ENCODE results near the gene NLRX1. TPM values are rescaled to one million over a fixed set of nuclear protein-coding genes. Genes with fewer than 3 reads are reported as not detected.

NLRX1 gene
- total and polyA plus RNA-seq, 2 donors (not counting 3 experiments of a cell fraction or from before 2014, with no cell fraction given), result 15.1 to 15.5 TPM

- no peak overlapping the region for H3K4me2 ChIP-seq (ENCODE audit: insufficient read depth, low read length)
- TF ChIP-seq, protein P1, sequence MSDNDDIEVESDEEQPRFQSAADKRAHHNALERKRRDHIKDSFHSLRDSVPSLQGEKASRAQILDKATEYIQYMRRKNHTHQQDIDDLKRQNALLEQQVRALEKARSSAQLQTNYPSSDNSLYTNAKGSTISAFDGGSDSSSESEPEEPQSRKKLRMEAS (IDR thresholded peaks at IDR 0.05; ENCODE audit: insufficient read depth, insufficient read length), result no peak
- H3K36me3 ChIP-seq (ENCODE audit: control insufficient read depth in 2 of 2, extremely low read depth in 1 of 2, insufficient read depth in 2 of 2, low read length in 2 of 2), result no peaks in the 10 kb centered on the region
- intact Hi-C loops (cut with micrococcal nuclease), result no loop called here
- H3K27ac ChIP-seq (ENCODE audit: insufficient read depth, low read depth, low read length), result no peak overlapping the region
- BruUV-seq (replicated peaks), result no TSS peak
- CTCF ChIA-PET, result interaction anchor here (0.6 to 2.1 kb wide), 5 partner anchors 11 to 245 kb away, joined by 3 to 8 read pairs (median 3); no protein-coding TSS in a partner anchor
- no peak overlapping the region for H3K9ac ChIP-seq (replicated peaks; ENCODE audit: extremely low read depth, insufficient read depth, low read length)
- no peaks in the 10 kb centered on the region for H4K20me1 ChIP-seq (replicated peaks; ENCODE audit: control insufficient read depth, extremely low read depth, insufficient read depth, low read length)
- no peaks in the 10 kb centered on the region for H3K9me1 ChIP-seq (replicated peaks; ENCODE audit: control insufficient read depth, extremely low read depth, insufficient read depth, low read length)
- no peaks in the 10 kb centered on the region for H3K27me3 ChIP-seq (ENCODE audit: control insufficient read depth in 2 of 2, insufficient read depth in 2 of 2, low read length in 2 of 2)
- no peaks in the 10 kb centered on the region for H3K9me3 ChIP-seq (replicated peaks; ENCODE audit: control insufficient read depth, insufficient read depth, low read length)
- H3K4me1 ChIP-seq (ENCODE audit: control insufficient read depth, extremely low read depth, insufficient read depth, low read length), result peaks cover 29% of the 10 kb centered on the region
- H3K4me3 ChIP-seq (replicated peaks in 1 of 3; ENCODE audit: insufficient read depth in 1 of 3, low read depth in 1 of 3, low read length in 3 of 3), result no peak overlapping the region
- no peaks in the 10 kb centered on the region for H3K79me2 ChIP-seq (ENCODE audit: control insufficient read depth, insufficient read depth, low read length)
- no peak overlapping the region for H2AFZ ChIP-seq (ENCODE audit: low read depth, low read length)
- no peak for DNase-seq (ENCODE audit: low read depth, low spot score)
- FAIRE-seq, result no peak
- dilution Hi-C loops (cut with MboI; ENCODE audit: extremely low pct_ligation_motif_present, low sequenced_read_pairs), result no loop called here
- POLR2A ChIA-PET, result interaction anchor here (0.7 kb wide), 1 partner anchor 13 kb away, joined by 4 read pairs; no protein-coding TSS in a partner anchor
Measured at GRCh38 chr11:119179983-119180382, 11.5 kb downstream of the NLRX1 start.

DNA sequence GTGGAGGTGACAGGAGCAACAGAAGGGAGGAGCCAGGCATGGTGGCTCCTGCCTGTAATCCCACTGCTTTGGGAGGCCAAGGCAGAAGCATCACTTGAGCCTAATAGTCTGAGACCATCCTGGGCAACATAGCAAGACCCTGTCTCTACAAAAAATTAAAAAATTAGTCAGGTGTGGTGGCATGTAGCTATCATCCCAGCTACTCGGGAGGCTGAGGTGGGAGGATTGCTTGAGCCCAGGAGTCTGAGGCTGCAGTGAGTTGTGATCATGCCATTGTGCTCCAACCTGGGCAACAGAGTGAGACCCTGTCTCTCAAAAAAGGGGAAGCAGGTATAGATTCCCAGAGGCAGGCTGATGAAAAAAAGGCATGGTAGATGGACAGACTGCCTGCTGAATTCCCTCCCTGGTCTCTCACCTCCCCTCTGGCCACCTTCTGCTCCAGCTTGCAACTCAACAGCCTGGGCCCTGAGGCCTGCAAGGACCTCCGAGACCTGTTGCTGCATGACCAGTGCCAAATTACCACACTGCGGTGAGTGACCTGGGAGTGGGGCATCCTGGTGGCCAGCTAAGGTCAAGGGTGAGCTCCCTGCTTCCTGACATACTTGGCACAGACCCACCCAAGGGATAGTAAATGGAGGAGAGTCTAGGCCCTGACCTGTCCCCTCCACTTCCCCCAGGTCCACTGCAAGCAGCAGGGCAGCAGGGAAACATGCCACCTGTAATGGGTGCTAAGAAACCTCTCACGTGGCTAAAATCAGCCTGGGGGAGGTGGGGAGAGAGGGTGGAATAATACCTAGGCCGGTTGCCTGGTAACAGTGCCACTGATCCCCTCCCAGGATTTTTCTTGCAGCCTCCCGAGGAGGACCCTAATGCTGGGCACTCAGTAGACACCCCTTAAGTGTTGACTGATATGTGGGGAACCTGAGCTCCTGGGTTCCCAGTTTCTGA lies 12.5 kb downstream of the NLRX1 start:
- H3K36me3 ChIP-seq (ENCODE audit: control insufficient read depth in 2 of 2, extremely low read depth in 1 of 2, insufficient read depth in 2 of 2, low read length in 2 of 2), result no peaks in the 10 kb centered on the region
- CTCF ChIA-PET, result interaction anchor here (1.2 to 2.1 kb wide), 2 partner anchors 15 to 157 kb away, joined by 3 to 8 read pairs; no protein-coding TSS in a partner anchor

More for the DNA sequence above, 12.5 kb downstream of the NLRX1 start:
- H3K27ac ChIP-seq (ENCODE audit: insufficient read depth, low read depth, low read length), result no peak overlapping the region
- dilution Hi-C loops (cut with MboI; ENCODE audit: extremely low pct_ligation_motif_present, low sequenced_read_pairs) (no loop called here), intact Hi-C loops (cut with micrococcal nuclease) (no loop called here)
- H3K4me2 ChIP-seq (ENCODE audit: insufficient read depth, low read length), result no peak overlapping the region
- peak; percentile 18 for FAIRE-seq
- H4K20me1 ChIP-seq (replicated peaks; ENCODE audit: control insufficient read depth, extremely low read depth, insufficient read depth, low read length), result no peaks in the 10 kb centered on the region
- peaks cover 21% of the 10 kb centered on the region for H3K4me1 ChIP-seq (ENCODE audit: control insufficient read depth, extremely low read depth, insufficient read depth, low read length)
- H3K9me1 ChIP-seq (replicated peaks; ENCODE audit: control insufficient read depth, extremely low read depth, insufficient read depth, low read length), result no peaks in the 10 kb centered on the region
- H3K9me3 ChIP-seq (replicated peaks; ENCODE audit: control insufficient read depth, insufficient read depth, low read length), result no peaks in the 10 kb centered on the region
- H3K9ac ChIP-seq (replicated peaks; ENCODE audit: extremely low read depth, insufficient read depth, low read length), result no peak overlapping the region
- TF ChIP-seq CTCF (IDR thresholded peaks at IDR 0.05; ENCODE audit: extremely low read depth in 1 of 2, insufficient read depth in 1 of 2, low read depth in 1 of 2, low read length in 2 of 2) (no peak), POLR2A (IDR thresholded peaks at IDR 0.05; ENCODE audit: low read depth, low read length) (no peak), GATA2 (IDR thresholded peaks at IDR 0.05; ENCODE audit: insufficient read depth, insufficient read length, low read depth, low read length) (no peak), POLR2AphosphoS5 (IDR thresholded peaks at IDR 0.05; ENCODE audit: insufficient read depth, low read depth, low read length) (no peak), FOS (IDR thresholded peaks at IDR 0.05; ENCODE audit: borderline replicate concordance, insufficient read depth, low read length) (no peak), EZH2 (IDR thresholded peaks at IDR 0.05; ENCODE audit: borderline replicate concordance, low read depth, low read length, severe bottlenecking) (no peak), MYC (IDR thresholded peaks at IDR 0.05; ENCODE audit: low read depth, low read length) (no peak)
- H3K4me3 ChIP-seq (replicated peaks in 1 of 3; ENCODE audit: insufficient read depth in 1 of 3, low read depth in 1 of 3, low read length in 3 of 3), result no peak overlapping the region
- BruUV-seq (replicated peaks), result no TSS peak
- DNase-seq (ENCODE audit: low read depth, low spot score), result no peak
- POLR2A ChIA-PET, result interaction anchor here (0.7 kb wide), 1 partner anchor 14 kb away, joined by 4 read pairs; no protein-coding TSS in a partner anchor
- no peak overlapping the region for H2AFZ ChIP-seq (ENCODE audit: low read depth, low read length)
- H3K27me3 ChIP-seq (ENCODE audit: control insufficient read depth in 2 of 2, insufficient read depth in 2 of 2, low read length in 2 of 2), result peaks cover 0 to 2% of the 10 kb centered on the region in 2 experiments
- no peaks in the 10 kb centered on the region for H3K79me2 ChIP-seq (ENCODE audit: control insufficient read depth, insufficient read depth, low read length)
